CD4-positive, alpha-beta T cell treated with Interleukin-4 for 4 hours (primary cell): Measurements from ENCODE around the gene LIFR.
"Not testable (repeated sequence)": the region's sequence is repeated elsewhere in the genome, so short reads cannot be mapped to it uniquely, and the experiment has no call there.

Experiments
- DNase-seq: peaks from one replicate; pipeline ENCODE4 v3.0.0-alpha.2; 2020

The LIFR gene

GRCh38 chr5:38548064-38548759 lies 8.2 kb downstream of the LIFR start:
- no peak for DNase-seq

DNA sequence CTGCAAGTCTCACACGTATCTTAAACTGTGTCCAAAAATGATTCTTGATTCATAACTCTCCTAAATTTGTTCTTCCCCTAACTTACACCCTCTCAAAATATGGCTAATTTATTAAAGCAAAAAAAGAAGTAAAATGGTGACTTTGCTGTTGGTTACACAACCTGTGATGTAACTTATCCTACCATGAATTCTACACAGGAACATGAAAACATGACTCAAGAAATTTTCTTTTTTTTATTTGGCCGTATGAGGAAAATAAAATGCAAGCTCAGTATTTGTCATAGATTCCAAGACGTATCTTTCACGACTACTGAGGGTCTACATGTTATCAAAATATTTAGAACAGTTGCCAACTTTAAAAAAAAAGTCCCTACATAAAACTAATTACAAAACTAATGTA lies 9.2 kb downstream of the LIFR start:
- DNase-seq: no peak

DNA sequence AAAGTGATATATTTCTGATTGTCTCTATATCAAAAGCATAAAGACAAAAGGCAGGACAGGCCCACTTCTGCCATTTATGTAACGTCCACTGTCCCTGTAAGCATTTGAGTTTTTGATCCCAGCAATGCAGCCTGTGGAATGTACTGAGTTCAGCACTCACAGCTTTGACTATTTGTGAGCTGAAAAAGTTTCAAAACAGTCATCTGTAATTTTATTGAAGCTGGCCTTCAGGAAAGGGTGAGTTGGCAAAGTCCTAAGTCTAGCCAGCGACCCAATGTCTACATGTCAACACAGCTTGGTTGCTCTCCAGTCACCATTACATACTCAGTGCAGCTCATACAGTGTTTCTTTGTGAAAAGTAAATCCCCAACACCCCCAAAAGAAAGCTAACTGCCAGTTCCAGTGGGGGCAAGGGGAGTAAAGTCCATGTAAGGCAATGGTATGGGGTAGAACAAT lies 9.7 kb downstream of the LIFR start:
- DNase-seq: no peak

DNA sequence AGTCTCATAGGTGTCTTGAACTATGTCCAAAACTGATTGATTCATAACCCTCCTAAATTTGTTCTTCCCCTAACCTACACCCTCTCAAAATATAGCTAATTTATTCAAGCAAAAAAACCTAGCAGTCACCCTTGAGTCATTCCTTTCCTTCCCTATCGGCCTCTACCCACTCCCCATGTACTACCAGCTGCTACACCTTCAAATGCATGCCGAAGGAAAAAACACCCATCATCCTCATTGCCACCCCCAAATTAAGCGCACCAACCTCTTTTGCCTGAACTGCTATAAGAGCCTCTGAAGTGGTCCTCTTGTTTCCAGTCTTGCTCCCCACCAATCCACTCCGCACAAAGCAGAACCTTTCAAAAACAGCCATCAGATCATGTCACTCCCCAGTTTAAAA lies 12.6 kb downstream of the LIFR start:
- no peak for DNase-seq

DNA sequence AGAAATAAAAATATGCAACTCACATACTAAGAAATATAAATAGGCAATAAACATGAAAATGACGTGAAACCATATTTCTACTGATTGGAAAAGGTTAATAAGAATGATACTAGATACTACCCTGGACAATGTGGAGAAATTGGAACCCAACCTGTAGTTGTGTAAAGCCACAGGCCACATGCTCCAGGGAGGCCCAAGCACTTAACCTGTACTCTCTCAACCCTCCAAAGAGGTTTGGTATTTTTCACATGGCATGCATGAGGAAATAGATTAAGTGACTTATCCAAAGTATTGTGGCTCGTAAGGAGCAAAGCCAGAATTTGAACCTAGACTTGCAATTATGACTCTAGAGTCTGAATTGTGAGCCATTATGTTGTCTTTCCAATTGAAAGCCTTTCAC lies 13.4 kb downstream of the LIFR start:
- no peak for DNase-seq

- no peak for DNase-seq
Observed at GRCh38 chr5:38541174-38541725, 15.2 kb downstream of the LIFR start.

GRCh38 chr5:38540314-38540713 lies 16.1 kb downstream of the LIFR start:
- DNase-seq: no peak

DNA sequence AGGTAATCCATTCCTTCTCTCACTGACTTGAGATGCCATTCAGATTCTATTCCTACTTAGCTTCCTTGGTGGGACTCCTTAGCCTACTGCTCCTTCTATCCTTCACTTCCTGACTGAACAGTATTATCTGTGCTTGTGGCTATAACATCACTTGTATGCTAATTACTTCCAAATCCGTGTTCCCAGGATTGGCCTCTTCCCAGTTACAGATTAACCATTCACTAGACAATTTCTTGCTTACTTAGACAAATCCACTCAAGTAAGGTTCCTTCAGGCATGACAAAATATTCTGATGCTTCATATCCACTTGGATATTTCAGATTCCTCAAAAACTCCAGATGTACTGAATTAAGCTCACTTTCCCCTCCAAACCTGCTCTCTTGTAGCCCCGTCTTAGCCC lies 18.3 kb downstream of the LIFR start:
- no peak for DNase-seq

DNA sequence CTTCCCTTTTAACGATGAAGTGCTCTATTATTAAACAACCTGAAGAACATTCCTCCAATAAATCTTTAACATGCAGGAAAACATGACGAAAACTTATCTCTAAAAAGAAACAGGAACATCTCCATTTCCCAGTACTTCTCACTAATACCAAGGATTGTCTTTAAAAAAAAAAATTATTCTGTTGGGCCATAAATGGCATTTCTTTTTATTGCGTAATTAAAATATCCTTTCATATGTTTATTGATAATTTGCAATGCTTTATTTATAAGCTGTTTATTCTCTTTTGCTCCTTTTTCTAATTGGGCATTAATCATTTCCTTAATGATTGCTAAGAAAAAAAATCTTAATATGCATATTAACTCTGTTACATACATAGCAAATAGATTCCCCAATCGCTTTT lies 18.9 kb downstream of the LIFR start:
- DNase-seq: no peak

DNA sequence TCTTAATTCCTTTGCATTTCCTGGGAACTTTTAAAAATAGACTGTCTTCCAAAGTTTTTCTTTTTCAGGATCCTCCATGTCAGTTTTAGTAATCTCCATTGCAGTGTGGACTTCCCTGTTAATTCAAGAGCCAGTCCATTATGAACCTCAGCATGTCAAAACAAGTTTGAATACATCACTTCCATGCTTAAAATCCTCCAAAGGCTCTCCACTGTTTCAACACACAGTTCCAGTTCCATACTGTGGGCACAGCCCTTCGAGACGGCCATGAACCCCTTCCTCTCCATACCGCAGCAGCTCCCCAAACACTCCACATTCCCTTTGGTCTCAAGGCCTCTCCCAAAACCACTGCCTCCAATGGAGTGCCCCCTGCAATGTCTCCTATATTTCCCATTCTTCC lies 19.5 kb downstream of the LIFR start:
- no peak for DNase-seq

DNA sequence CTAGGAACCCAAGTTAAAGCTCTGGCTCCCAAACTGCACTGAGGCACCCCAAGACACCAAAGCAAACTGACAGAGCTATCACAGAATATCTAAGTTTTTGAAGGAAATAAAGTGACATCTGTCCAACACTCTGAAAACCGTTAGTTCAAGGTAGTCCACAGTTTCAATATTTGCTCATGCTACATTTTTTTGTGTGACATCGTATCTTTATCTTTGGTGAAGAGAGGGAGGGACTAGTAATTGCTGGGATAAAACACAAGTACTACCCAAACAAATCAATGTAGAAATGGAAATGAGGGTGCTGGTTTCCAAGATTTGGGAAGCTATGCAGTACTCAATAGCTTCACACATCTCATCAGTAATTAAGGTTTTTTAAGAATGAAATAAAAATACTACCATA lies 20.6 kb downstream of the LIFR start:
- DNase-seq: no peak

- no peak for DNase-seq
Observed at GRCh38 chr5:38535248-38535750, 21.1 kb downstream of the LIFR start.

GRCh38 chr5:38534156-38534453 lies 22.3 kb downstream of the LIFR start:
- no peak for DNase-seq

GRCh38 chr5:38533286-38534155 lies 22.9 kb downstream of the LIFR start:
- no peak for DNase-seq

GRCh38 chr5:38532165-38532669 lies 24.2 kb downstream of the LIFR start:
- DNase-seq: no peak

DNA sequence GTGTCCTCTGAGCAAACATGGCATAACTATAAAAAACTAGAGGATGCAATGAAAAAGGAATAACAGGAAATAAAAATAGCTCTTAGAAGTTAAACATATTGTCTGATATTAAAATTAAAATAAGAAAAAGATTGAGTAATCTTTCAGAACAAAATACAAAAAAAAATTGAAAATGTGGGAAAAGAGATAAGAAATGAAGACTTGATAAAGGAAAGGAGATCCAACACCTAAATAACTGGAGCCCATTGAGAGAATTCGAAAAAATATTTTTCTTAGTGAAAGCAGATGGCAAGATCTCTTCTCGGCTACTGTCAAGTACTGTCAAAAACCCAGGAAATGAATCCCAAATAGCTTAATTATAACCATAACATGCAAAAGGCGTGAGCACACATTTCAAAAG lies 24.9 kb downstream of the LIFR start:
- no peak for DNase-seq

GRCh38 chr5:38529955-38530646 lies 26.3 kb downstream of the LIFR start:
- no peak for DNase-seq

GRCh38 chr5:38528162-38528703 lies 28.2 kb downstream of the LIFR start:
- DNase-seq: no peak

DNA sequence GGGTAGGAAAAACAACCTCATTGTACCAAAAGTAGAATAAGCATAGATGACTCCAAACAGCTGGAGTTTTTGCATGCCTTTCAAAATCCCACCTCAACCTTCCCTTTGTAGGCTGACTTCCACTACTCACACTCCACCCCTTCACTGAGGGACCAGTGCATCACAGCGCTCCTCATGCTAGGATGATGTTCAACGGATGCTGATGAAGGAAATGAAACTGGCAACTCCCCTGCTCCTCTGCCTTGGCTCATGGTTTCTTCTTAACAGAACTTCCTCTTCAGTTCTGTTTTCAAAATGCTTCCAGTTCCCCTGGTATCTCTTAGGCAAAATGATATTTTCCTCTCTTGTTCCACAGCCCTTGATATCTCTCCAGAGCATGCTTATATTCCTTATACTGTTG lies 29.0 kb downstream of the LIFR start:
- DNase-seq: no peak

DNA sequence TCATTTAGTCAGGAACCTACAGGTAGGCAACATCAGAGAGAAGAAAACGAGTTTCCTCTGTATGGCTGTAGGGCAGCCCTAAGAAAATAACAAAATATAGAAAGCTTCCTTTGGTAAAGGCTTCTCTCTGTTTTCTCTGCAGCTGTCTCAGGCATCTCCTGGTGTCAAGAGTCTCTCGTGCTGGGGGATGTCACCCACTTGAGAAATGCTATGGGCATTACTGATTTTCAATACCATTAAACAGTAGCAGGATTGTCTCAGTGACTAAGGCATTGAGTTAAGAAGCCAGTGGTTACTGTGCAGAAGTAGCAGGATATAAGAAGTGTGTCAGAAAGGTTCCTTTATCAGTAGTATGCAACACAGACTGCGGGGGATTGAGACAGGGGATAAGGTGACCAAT lies 32.4 kb downstream of the LIFR start:
- DNase-seq: no peak

DNA sequence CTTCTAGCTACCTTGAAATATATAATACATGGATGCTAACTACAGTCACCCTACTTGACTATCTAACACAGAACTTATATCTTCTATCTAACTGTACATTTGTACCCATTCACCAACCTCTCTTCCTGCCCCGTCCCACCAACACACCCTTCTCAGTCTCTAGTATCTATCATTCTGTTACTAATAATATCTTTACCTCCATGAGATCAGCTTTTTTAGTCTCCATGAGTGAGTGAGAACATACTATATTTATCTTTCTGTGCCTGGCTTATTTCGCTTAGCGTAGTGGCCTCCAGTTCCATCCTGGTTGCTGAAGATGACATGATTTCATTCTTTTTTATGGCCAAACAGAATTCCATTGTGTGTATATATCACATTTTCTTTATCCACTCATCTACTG lies 37.0 kb downstream of the LIFR start:
- DNase-seq: no peak

DNA sequence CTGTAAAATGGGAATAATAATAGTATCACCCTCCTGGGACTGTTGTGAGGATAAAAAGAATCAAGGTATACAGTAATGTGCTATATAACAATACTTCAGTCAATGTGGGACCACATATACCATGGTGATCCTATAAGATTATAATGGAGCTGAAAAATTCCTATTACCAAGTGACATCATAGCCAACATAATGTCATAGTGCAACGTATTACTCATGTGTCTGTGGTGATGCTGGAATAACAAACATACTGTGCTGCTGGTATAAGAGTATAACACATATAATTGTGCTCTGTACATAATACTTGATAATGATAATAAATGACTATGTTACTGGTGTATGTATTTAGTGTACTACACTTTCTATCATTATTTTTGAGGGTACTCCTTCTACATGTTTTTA lies 38.1 kb downstream of the LIFR start:
- DNase-seq: no peak

- DNase-seq: not testable (repeated sequence)
Observed at GRCh38 chr5:38516649-38517048, 39.8 kb downstream of the LIFR start.
